GM18519 (cell line): ENCODE measurements around the gene VPS37B.
"Not testable (repeated sequence)": the region's sequence is repeated elsewhere in the genome, so short reads cannot be mapped to it uniquely, and the experiment has no call there.

ENCODE experiments used
- ATAC-seq: cut with Tn5 transposase; IDR thresholded peaks from one replicate; pipeline ENCODE4 v1.9.1; 2021; ENCODE audit warnings: mild to moderate bottlenecking, moderate library complexity; ENCODE audit not compliant: unreplicated experiment, low FRiP score

Gene VPS37B

GRCh38 chr12:122895704-122896636 lies at the start of gene VPS37B:
Gene VPS37B (minus strand): TSS chr12:122896124. CDS start chr12:122896062, 62 bp downstream.
- ATAC-seq = no peak

- no peak for ATAC-seq
Measured at GRCh38 chr12:122944605-122945592, 49.0 kb upstream of the VPS37B start.

- no peak for ATAC-seq
Measured at GRCh38 chr12:122943196-122943595, 47.3 kb upstream of the VPS37B start.

- no peak for ATAC-seq
Measured at GRCh38 chr12:122942637-122943036, 46.7 kb upstream of the VPS37B start.

- ATAC-seq = not testable (repeated sequence)
Measured at GRCh38 chr12:122941351-122941750, 45.4 kb upstream of the VPS37B start.

GRCh38 chr12:122939125-122939524 lies 43.2 kb upstream of the VPS37B start:
- no peak for ATAC-seq

- ATAC-seq = no peak
Measured at GRCh38 chr12:122937622-122938091, 41.7 kb upstream of the VPS37B start.

- ATAC-seq = no peak
Measured at GRCh38 chr12:122935318-122935717, 39.4 kb upstream of the VPS37B start.

- no peak for ATAC-seq
Measured at GRCh38 chr12:122934722-122935121, 38.8 kb upstream of the VPS37B start.

GRCh38 chr12:122932207-122932606 lies 36.3 kb upstream of the VPS37B start:
- ATAC-seq = no peak

GRCh38 chr12:122929812-122930211 lies 33.9 kb upstream of the VPS37B start:
- ATAC-seq = no peak

- no peak for ATAC-seq
Measured at GRCh38 chr12:122929148-122929538, 33.2 kb upstream of the VPS37B start.

GRCh38 chr12:122928404-122929147 lies 32.7 kb upstream of the VPS37B start:
- no peak for ATAC-seq

- no peak for ATAC-seq
Measured at GRCh38 chr12:122927756-122928403, 32.0 kb upstream of the VPS37B start.

GRCh38 chr12:122921917-122922316 lies 26.0 kb upstream of the VPS37B start:
- ATAC-seq = no peak

GRCh38 chr12:122920687-122921086 lies 24.8 kb upstream of the VPS37B start:
- ATAC-seq = no peak

- no peak for ATAC-seq
Measured at GRCh38 chr12:122918827-122919226, 22.9 kb upstream of the VPS37B start.

GRCh38 chr12:122917507-122918121 lies 21.7 kb upstream of the VPS37B start:
- ATAC-seq = no peak
